Lower leg skin (tissue), 3 donors: ENCODE data around the gene SYT9.

Source experiments
- POLR2A ChIP-seq, 2 donors: fragments of 450-650 bp; IDR thresholded peaks; one replicate each; pipeline ENCODE4 v1.6.1; 2016 to 2017; ENCODE audit warnings: antibody characterized with exemption in 2 of 2, mild to moderate bottlenecking in 1 of 2, moderate library complexity in 1 of 2
- TF ChIP-seq, protein P1 (sequence below), 3 donors: fragments of 450-650 bp; IDR thresholded peaks; one replicate each; pipeline ENCODE4 v1.5.1; 2016; ENCODE audit warnings: antibody characterized with exemption in 3 of 3, mild to moderate bottlenecking in 3 of 3, moderate library complexity in 2 of 3

DNA sequence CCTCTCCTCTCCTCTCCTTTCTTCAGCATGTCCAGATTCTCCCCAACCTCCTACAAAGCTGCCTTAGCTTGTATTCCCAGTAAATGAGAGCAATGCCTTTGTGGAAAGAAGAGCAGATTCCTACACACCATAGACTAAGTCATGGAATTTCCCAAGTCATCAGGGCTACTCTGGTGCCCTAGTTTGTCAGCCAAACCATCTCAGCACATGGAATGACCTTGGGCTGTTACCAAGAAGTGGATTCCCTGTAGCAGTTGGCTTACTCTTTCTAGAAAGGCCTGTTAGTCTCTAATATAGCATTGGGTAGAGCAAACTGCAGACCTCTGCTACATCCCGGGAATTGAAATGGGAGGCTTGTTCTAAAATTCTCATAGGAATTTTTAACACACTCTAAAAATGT is 124.7 kb downstream of the SYT9 start:
- TF ChIP-seq, protein P1, sequence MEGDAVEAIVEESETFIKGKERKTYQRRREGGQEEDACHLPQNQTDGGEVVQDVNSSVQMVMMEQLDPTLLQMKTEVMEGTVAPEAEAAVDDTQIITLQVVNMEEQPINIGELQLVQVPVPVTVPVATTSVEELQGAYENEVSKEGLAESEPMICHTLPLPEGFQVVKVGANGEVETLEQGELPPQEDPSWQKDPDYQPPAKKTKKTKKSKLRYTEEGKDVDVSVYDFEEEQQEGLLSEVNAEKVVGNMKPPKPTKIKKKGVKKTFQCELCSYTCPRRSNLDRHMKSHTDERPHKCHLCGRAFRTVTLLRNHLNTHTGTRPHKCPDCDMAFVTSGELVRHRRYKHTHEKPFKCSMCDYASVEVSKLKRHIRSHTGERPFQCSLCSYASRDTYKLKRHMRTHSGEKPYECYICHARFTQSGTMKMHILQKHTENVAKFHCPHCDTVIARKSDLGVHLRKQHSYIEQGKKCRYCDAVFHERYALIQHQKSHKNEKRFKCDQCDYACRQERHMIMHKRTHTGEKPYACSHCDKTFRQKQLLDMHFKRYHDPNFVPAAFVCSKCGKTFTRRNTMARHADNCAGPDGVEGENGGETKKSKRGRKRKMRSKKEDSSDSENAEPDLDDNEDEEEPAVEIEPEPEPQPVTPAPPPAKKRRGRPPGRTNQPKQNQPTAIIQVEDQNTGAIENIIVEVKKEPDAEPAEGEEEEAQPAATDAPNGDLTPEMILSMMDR (IDR thresholded peaks at IDR 0.05), result no peak
- TF ChIP-seq POLR2A (IDR thresholded peaks at IDR 0.05), result no peak
